PFSK-1 (cell line): ENCODE measurements around the gene NFATC3.

ENCODE experiments used
- FOXP2 ChIP-seq: optimal IDR thresholded peaks from 2 replicates; pipeline ENCODE3; 2011; ENCODE audit warnings: borderline replicate concordance, control low read depth, inconsistent platforms; ENCODE audit not compliant: insufficient read depth; ENCODE audit errors: extremely low read length, extremely low read depth
- POLR2AphosphoS5 ChIP-seq: IDR thresholded peaks from 2 replicates; pipeline ENCODE4 v1.6.1; 2012; ENCODE audit warnings: low read depth, mild to moderate bottlenecking, control low read depth, low read length, moderate library complexity
- REST ChIP-seq, 2 experiments: IDR thresholded peaks; 2 replicates each; pipeline versions ENCODE4 v1.6.1 to v1.8.0; 2011 to 2012; ENCODE audit warnings: low read depth in 2 of 2, low read length in 2 of 2, control low read depth in 1 of 2, inconsistent platforms in 1 of 2, mild to moderate bottlenecking in 1 of 2, moderate library complexity in 1 of 2; ENCODE audit not compliant: insufficient read depth in 1 of 2
- SIN3A ChIP-seq: IDR thresholded peaks from 2 replicates; pipeline ENCODE4 v1.6.1; 2012; ENCODE audit warnings: mild to moderate bottlenecking, low read length, moderate library complexity, borderline replicate concordance; ENCODE audit not compliant: insufficient read depth
- TAF1 ChIP-seq: IDR thresholded peaks from 2 replicates; pipeline ENCODE4 v1.6.1; 2012; ENCODE audit warnings: low read length, control low read depth, borderline replicate concordance; ENCODE audit not compliant: insufficient read depth

DNA sequence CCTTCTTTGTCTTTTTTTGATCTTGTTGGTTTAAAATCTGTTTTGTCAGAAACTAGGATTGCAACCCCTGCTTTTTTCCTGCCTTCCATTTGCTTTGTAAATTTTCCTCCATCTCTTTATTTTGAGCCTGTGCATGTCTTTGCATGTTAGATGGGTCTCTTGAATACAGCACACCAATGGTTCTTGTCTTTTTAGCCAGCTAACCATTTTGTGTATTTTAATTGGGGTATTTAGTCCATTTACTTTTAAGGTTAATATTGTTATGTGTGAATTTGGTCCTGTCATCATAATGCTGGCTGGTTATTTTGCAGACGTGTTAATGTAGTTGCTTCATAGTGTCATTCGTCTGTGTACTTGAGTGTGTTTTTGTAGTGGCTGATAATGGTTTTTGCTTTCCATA lies 26.2 kb downstream of the NFATC3 start:
- TF ChIP-seq POLR2AphosphoS5 (no peak), REST (IDR thresholded peaks at IDR 0.05; ENCODE audit: insufficient read depth in 1 of 2, low read depth in 2 of 2, low read length in 2 of 2) (no peak), SIN3A (no peak), TAF1 (no peak), FOXP2 (no peak)
